Coronary artery (tissue), 2 donors: ENCODE results near the gene BCAS1.

Experiments used
- DNase-seq: peaks from one replicate; pipeline ENCODE4 v3.0.0-alpha.2; 2017; ENCODE audit warnings: low spot score
- H3K27ac ChIP-seq, 2 donors: fragments of 200-600 bp; sonication (generic); one replicate each; pipeline ENCODE4 v1.5.1; 2016 to 2019
- H3K4me3 ChIP-seq: fragments of 200-600 bp; sonication (generic); 2 replicates; pipeline ENCODE4 v1.5.1; 2016; ENCODE audit warnings: mild to moderate bottlenecking, moderate library complexity
- TF ChIP-seq, protein P1 (sequence below): fragments of 200-600 bp; sonication (generic); IDR thresholded peaks from one replicate; pipeline ENCODE4 v1.5.1; 2019; ENCODE audit warnings: antibody characterized with exemption

The BCAS1 gene

DNA sequence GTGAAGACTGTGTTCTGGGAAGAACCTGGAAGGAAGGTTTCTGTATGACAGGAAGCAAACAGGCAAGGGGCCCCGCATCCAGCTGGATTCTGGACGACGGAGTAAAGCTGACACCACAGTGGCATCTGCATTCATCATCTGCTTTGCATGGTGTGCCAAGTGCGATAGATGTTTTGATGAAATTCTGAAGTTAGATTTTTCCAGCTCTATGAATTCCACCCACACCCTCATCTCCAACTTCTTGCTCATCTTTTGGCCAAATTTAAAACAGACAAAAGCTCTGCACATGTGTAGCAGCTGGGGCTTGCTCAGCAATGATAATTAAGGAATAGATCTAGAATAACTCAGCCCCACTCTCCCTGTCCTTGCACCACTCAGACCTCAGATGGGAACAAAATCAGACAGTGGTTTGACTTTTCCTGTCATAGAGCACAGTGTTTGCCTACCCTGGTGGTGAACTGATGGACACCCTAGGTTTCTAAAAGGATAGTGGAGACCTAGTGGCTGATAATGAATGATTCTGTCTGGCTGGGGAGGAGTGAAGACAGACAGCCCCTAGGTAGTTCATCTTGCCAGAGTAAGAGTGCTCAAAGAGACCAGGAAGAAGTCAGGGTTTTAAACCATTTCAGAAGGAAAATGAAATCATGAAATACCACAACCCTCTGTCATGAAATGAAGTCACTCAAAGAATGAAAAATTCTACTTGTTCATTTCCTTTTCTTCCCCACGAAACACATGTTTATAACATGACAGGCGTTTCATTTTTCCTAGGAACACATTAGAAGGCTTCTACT, 85.8 kb downstream of the BCAS1 start:
- H3K4me3 ChIP-seq: no peak overlapping the region
- TF ChIP-seq, protein P1, sequence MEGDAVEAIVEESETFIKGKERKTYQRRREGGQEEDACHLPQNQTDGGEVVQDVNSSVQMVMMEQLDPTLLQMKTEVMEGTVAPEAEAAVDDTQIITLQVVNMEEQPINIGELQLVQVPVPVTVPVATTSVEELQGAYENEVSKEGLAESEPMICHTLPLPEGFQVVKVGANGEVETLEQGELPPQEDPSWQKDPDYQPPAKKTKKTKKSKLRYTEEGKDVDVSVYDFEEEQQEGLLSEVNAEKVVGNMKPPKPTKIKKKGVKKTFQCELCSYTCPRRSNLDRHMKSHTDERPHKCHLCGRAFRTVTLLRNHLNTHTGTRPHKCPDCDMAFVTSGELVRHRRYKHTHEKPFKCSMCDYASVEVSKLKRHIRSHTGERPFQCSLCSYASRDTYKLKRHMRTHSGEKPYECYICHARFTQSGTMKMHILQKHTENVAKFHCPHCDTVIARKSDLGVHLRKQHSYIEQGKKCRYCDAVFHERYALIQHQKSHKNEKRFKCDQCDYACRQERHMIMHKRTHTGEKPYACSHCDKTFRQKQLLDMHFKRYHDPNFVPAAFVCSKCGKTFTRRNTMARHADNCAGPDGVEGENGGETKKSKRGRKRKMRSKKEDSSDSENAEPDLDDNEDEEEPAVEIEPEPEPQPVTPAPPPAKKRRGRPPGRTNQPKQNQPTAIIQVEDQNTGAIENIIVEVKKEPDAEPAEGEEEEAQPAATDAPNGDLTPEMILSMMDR: no peak
- no peak overlapping the region for H3K27ac ChIP-seq
- no peak for DNase-seq

DNA sequence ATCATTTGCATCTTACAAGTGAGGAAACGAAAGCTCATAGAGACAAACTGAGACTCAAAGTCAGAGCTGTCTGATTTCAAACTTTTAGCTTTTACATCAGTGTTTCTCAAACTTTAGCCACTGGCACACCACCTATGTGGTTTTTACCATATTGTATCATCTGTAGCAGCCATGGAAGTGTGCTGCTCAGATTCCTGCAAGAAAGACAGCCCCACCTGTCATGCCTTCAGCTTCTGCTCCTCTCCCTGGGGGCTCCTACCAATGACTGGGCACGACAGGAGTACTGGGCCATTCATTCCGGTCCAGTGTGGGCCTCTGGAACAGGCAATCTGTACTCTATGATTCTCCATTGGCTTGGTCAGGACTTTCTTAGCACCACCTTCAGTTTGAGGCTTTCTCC, 87.0 kb downstream of the BCAS1 start:
- TF ChIP-seq, protein P1: no peak
- H3K4me3 ChIP-seq: no peak overlapping the region
- no peak for DNase-seq
- H3K27ac ChIP-seq: no peak overlapping the region

DNA sequence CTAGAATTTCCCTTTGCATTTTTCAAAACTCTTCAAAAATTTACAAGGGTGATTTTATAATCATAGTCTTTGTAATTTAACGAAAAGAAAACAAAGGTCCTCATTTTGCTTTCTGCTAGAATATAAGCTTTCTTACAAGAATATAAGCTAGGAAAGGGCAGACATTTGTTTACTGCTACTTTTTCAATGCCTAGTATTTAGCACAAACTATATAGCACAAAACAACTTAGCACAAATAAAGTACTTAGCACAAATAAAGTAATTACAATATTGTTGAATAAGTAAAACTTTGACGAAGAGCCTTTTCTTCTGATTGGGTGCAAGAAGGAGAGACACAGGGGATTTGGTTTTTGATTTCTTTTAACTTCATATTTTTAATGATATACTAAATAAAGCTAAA, 87.8 kb downstream of the BCAS1 start:
- Histone ChIP-seq H3K4me3 (no peak overlapping the region), H3K27ac (no peak overlapping the region)
- TF ChIP-seq, protein P1: no peak
- DNase-seq: no peak

DNA sequence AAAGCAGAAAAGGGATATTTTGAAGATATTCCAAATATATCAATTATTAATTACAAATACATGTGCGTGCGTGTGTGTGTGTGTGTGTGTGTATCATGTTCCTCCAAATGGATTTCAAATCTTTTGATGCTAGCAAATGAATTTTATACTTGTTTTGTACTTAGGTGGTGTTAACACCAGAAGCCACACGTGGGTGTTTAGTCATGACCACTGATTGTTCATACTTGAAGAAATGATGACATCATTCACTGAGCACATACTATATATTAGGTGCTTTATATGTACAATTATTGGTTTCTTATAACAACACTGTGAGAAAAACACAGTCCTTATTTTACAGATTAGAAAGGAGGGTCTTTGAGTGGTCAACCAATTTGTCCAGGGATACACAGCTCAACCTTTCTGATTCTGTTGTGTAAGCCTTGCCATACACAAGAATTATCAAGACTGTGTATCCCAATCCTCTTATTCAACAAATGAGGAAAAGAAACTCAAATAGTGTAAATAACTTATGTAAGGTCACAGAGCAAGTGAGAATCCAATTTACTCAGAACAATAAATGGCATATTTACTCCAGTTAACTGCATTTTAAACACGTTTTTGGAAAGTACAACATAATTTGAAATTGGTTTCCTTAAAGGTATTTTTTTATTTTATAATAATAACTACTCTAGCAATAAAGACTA, 88.5 kb downstream of the BCAS1 start:
- H3K27ac ChIP-seq: no peak overlapping the region
- H3K4me3 ChIP-seq: no peak overlapping the region
- TF ChIP-seq, protein P1: no peak
- no peak for DNase-seq

DNA sequence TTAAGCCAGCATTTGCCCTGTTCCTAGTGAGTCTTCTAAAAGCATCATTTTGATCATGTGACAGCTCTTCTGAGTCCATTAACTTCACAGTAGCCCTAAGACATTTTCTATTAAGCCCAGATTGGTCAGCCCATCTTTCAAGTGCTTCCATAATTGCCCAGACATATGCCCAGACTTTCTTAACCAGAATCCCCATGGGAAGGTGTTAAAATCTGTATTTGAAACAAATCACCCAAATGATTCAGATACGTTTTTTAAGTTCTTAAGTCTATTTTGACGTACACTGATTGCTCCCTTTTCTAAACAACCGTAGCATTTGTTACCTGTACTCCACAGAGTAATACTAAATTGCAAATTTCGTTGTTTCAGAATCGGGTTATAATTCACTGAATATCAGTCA, 89.3 kb downstream of the BCAS1 start:
- Histone ChIP-seq H3K27ac (no peak overlapping the region), H3K4me3 (no peak overlapping the region)
- TF ChIP-seq, protein P1: no peak
- DNase-seq: no peak

DNA sequence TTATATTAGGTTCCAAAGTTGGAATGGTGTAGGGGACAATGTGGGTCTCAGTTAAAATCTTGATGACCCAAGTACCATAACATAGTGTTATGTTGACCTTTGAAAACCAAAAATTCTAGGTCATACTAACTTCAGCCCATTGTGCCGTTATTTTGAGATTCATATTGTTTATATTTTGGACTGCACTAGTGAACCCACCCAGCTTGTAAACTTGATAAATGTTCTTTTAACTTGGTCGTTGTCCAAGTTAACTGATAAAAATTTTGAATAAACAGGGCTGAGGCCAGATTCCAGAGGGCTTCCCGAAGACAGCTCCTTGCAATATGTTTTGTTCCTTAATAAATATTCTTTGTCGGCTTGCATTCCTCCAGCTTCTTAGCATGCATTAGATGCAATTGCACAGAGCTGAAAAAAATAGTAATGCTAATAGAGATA, 90.3 kb downstream of the BCAS1 start:
- TF ChIP-seq, protein P1: no peak
- no peak overlapping the region for H3K4me3 ChIP-seq
- no peak for DNase-seq
- H3K27ac ChIP-seq: no peak overlapping the region

DNA sequence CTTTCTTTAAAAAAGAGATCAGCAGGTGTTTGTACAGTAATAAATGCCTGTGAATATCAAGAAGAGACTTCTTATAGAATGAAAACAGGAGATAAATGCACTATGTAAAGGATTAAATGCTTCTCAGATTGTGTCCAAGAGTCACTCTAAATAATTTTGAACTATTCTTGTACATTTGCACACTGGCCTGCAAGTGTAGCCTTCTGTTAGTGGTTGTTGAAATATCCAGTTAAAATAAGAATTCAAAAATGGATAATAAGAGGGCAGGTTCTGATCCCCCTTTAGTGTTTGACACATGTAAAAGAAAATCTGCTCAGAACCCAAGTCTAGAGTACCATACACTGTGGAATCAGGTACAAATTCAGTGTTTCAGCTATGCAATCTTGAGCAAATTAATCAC, 91.9 kb downstream of the BCAS1 start:
- no peak for DNase-seq
- Histone ChIP-seq H3K4me3 (no peak overlapping the region), H3K27ac (no peak overlapping the region)
- TF ChIP-seq, protein P1: no peak
